AG10803 (cell line): ENCODE measurements around the gene OSMR.

ENCODE experiments used
- DNase-seq: peaks from one replicate; pipeline ENCODE4 v3.0.0; 2010; ENCODE audit warnings: low read depth
- H3K4me3 ChIP-seq: 2 replicates; pipeline ENCODE4 v1.5.1; 2011; ENCODE audit warnings: mild to moderate bottlenecking, low read length, control low read depth
- CTCF ChIP-seq: conservative IDR thresholded peaks from 2 replicates; pipeline ENCODE4 v1.5.1; 2011; ENCODE audit warnings: mild to moderate bottlenecking, low read length, control low read depth, inconsistent platforms

Gene OSMR

GRCh38 chr5:38845526-38846378 lies at the start of gene OSMR:
OSMR (plus strand) TSS chr5:38846012; CDS start chr5:38869045, 23,033 bp downstream.
- H3K4me3 ChIP-seq, result peak within 1 kb of the TSS; percentile 71
- TF ChIP-seq CTCF, result no peak
- DNase-seq, result peak; percentile 99

- TF ChIP-seq CTCF, result no peak
- no peak overlapping the region for H3K4me3 ChIP-seq
- DNase-seq, result no peak
Measured at GRCh38 chr5:38796742-38797108, 49.1 kb upstream of the OSMR start.

- DNase-seq, result no peak
- TF ChIP-seq CTCF, result no peak
- H3K4me3 ChIP-seq, result no peak overlapping the region
Measured at GRCh38 chr5:38797838-38798237, 48.0 kb upstream of the OSMR start.

- DNase-seq, result no peak
- H3K4me3 ChIP-seq, result no peak overlapping the region
- no peak for TF ChIP-seq CTCF
Measured at GRCh38 chr5:38799556-38800377, 46.0 kb upstream of the OSMR start.

- H3K4me3 ChIP-seq, result no peak overlapping the region
- no peak for DNase-seq
- TF ChIP-seq CTCF, result no peak
Measured at GRCh38 chr5:38800515-38800914, 45.3 kb upstream of the OSMR start.

GRCh38 chr5:38802125-38802524 lies 43.7 kb upstream of the OSMR start:
- DNase-seq, result no peak
- H3K4me3 ChIP-seq, result no peak overlapping the region
- no peak for TF ChIP-seq CTCF
